ENCODE data around the gene AGPS.

AGPS gene

GRCh38 chr2:177496921-177497320, 104.3 kb downstream of the AGPS start:
- no peaks in the 10 kb centered on the region for H3K27me3 ChIP-seq
- TF ChIP-seq CTCF (IDR thresholded peaks at IDR 0.05; ENCODE audit: low read depth, low read length) = no peak
- no peaks in the 10 kb centered on the region for H3K4me1 ChIP-seq
- no peaks in the 10 kb centered on the region for H3K9me3 ChIP-seq
- no peaks in the 10 kb centered on the region for H3K36me3 ChIP-seq
- no peak for DNase-seq
- no peak overlapping the region for H3K4me3 ChIP-seq (ENCODE audit: low read depth, low read length)

GRCh38 chr2:177501186-177501585, 108.6 kb downstream of the AGPS start:
- Histone ChIP-seq H3K36me3 (no peaks in the 10 kb centered on the region), H3K9me3 (no peaks in the 10 kb centered on the region), H3K4me1 (no peaks in the 10 kb centered on the region), H3K4me3 (ENCODE audit: low read depth, low read length) (no peak overlapping the region), H3K27me3 (no peaks in the 10 kb centered on the region)
- no peak for TF ChIP-seq CTCF (IDR thresholded peaks at IDR 0.05; ENCODE audit: low read depth, low read length)
- DNase-seq = no peak

- no peak for DNase-seq
- Histone ChIP-seq H3K27me3 (no peaks in the 10 kb centered on the region), H3K4me3 (ENCODE audit: low read depth, low read length) (no peak overlapping the region), H3K4me1 (no peaks in the 10 kb centered on the region), H3K36me3 (no peaks in the 10 kb centered on the region), H3K9me3 (no peaks in the 10 kb centered on the region)
- no peak for TF ChIP-seq CTCF (IDR thresholded peaks at IDR 0.05; ENCODE audit: low read depth, low read length)
Observed at GRCh38 chr2:177506505-177506904, 113.9 kb downstream of the AGPS start.

GRCh38 chr2:177506998-177507397, 114.4 kb downstream of the AGPS start:
- DNase-seq = no peak
- Histone ChIP-seq H3K36me3 (no peaks in the 10 kb centered on the region), H3K27me3 (no peaks in the 10 kb centered on the region), H3K9me3 (no peaks in the 10 kb centered on the region), H3K4me3 (ENCODE audit: low read depth, low read length) (no peak overlapping the region), H3K4me1 (no peaks in the 10 kb centered on the region)
- TF ChIP-seq CTCF (IDR thresholded peaks at IDR 0.05; ENCODE audit: low read depth, low read length) = no peak

- no peak for DNase-seq
- no peaks in the 10 kb centered on the region for H3K27me3 ChIP-seq
- H3K4me3 ChIP-seq (ENCODE audit: low read depth, low read length) = no peak overlapping the region
- no peaks in the 10 kb centered on the region for H3K36me3 ChIP-seq
- TF ChIP-seq CTCF (IDR thresholded peaks at IDR 0.05; ENCODE audit: low read depth, low read length) = no peak
- H3K4me1 ChIP-seq = peaks cover 13% of the 10 kb centered on the region
- H3K9me3 ChIP-seq = no peaks in the 10 kb centered on the region
Observed at GRCh38 chr2:177516824-177517544, 124.4 kb downstream of the AGPS start.

GRCh38 chr2:177518754-177519153, 126.2 kb downstream of the AGPS start:
- H3K9me3 ChIP-seq = no peaks in the 10 kb centered on the region
- no peak for TF ChIP-seq CTCF (IDR thresholded peaks at IDR 0.05; ENCODE audit: low read depth, low read length)
- no peak for DNase-seq
- H3K36me3 ChIP-seq = no peaks in the 10 kb centered on the region
- no peak overlapping the region for H3K4me3 ChIP-seq (ENCODE audit: low read depth, low read length)
- peaks cover 13% of the 10 kb centered on the region for H3K4me1 ChIP-seq
- H3K27me3 ChIP-seq = no peaks in the 10 kb centered on the region

Data from BE2C (cell line).